Measurements from ENCODE around the gene FMN1.

DNA sequence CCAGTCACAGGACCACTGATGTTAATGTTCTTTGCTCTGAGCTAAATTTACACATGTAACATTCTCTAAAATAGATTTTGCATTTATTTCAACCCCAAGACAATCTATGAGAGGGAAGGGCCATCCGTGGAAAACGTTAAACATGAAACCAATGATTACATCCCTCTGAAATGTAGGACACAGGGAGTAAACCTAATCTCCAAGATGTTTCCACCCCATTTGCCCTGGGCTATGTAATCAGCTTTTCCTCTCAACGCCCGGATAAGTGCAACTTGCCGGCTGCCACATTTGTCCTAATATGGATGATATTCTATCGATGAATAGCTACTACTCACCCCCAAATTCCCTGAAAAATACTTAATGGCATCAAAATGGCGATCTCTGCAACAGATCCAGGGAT, 6.4 kb upstream of the FMN1 start:
- TF ChIP-seq TAF1 (IDR thresholded peaks at IDR 0.05; ENCODE audit: low read depth) (no peak), REST (IDR thresholded peaks at IDR 0.05; ENCODE audit: borderline replicate concordance) (no peak), POLR2AphosphoS5 (IDR thresholded peaks at IDR 0.05) (no peak), EZH2 (IDR thresholded peaks at IDR 0.05; ENCODE audit: borderline replicate concordance, insufficient read depth, low read length, poor library complexity, severe bottlenecking) (no peak), RAD21 (conservative IDR thresholded peaks at IDR 0.05) (no peak)
